Measurements from ENCODE around the gene SURF2. TPM values are rescaled to one million over a fixed set of nuclear protein-coding genes. Genes with fewer than 3 reads are reported as not detected.
A peak's percentile ranks its signal among the peaks of the same experiment; 100 is the strongest.

The SURF2 gene
- total RNA-seq, 1 experiment from 2014 or later, result 110 TPM

DNA sequence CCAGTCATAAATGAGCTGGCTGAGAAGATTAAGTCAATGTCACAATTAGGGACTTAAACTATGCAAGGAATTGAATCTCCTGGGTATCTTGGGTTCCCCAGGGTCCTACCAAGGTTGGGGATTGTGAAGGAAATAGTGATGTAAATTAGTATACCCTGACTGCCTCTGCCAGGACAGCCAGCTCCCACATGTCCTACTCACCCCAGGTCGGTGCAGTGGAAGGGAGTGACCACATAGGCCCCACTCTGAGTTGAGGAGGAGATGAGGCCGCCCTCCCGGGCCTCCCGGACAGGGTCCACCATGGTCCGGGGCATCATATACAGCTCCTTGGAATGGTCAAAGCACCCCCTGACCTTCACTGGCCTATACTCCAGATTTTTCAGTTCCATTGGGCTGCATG, 2.8 kb upstream of the SURF2 start:
- DNase-seq (ENCODE audit: low read depth), result no peak

GRCh38 chr9:133354766-133355165, 1.6 kb upstream of the SURF2 start:
- DNase-seq (ENCODE audit: low read depth), result no peak

- DNase-seq (ENCODE audit: low read depth), result no peak
Measured at GRCh38 chr9:133355881-133356357, 431 bp upstream of the SURF2 start.

GRCh38 chr9:133357656-133358055, 1.3 kb downstream of the SURF2 start:
- DNase-seq (ENCODE audit: low read depth), result no peak

DNA sequence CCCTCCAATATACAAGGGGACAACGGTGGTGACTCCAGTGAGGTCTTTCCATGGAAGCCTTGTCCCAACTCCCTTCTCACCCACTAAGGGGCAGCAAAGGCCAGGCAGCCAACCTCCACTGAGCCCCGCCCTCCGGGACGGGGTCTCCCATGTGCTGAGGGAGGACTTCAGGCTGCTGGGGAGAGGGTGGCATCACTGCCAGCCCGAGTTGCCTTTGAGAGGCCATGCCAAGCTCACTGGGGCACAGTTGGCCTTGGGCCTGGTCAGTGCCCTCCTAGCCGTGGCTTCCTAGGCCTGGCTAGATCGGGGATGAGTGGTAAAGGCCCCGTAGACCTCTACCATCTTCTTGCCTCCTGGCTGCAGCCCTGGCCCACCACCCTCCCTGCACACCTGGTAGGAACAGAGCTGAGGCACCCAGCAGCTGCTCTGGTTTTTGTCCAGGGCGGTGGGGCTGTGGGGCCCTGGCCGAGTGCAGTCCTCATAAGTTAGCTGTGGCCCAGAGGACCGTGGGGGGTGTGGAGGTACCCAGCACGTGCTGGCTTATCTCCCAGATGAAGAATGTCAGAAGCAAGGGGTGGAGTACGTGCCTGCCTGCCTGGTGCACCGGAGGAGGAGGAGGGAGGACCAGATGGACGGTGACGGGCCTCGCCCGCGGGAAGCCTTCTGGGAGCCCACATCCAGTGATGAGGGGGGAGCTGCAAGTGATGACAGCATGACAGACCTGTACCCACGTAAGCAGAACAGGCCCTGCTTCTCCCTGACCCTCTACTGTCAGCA, 3.2 kb downstream of the SURF2 start:
- no peak for DNase-seq (ENCODE audit: low read depth)

GRCh38 chr9:133360400-133361393, 4.3 kb downstream of the SURF2 start:
- no peak for DNase-seq (ENCODE audit: low read depth)

GRCh38 chr9:133361507-133362092, 5.2 kb downstream of the SURF2 start:
- DNase-seq (ENCODE audit: low read depth), result no peak

- DNase-seq (ENCODE audit: low read depth), result no peak
Measured at GRCh38 chr9:133362359-133363044, 6.2 kb downstream of the SURF2 start.

DNA sequence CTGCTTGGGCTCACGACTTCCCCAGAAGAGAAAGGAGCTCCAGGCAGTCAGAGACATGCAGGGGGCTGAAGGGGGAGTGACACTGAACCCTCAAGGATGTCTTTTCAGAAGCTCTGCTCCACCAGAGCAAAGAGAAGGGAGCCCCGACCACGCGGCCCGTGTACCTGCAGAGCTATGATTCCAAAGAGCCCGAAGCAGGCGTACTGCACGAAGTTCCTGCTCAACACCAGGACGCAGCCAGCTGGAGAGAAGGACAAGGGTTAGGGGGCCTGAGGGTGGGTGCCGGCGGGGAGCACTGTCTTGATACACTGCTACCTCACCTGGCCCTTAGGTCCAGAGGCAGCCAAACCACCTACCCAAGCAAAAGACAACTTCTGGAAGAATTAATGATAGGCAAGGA, 10.1 kb downstream of the SURF2 start:
- DNase-seq (ENCODE audit: low read depth), result no peak

DNA sequence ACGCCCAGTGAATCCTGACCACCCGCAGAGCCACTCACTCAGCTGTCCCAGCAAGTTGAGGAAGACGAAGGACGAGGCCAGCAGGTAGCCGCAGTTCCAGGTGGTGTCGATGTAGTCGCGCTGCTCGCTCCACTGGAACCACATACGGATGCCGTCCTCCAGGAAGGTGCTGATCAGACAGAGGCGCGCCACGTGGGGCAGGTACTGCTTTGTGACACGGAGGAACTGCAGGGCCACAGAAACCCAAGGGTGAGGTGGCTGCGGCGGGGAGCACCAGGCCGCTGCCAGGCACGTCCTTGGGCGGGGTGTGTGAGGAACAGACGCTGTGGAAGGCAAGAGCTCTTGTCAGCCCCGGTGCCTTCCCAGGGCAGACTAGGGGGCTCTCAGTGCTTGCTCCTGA, 10.9 kb downstream of the SURF2 start:
- DNase-seq (ENCODE audit: low read depth), result no peak

GRCh38 chr9:133367778-133368177, 11.4 kb downstream of the SURF2 start:
- no peak for DNase-seq (ENCODE audit: low read depth)

DNA sequence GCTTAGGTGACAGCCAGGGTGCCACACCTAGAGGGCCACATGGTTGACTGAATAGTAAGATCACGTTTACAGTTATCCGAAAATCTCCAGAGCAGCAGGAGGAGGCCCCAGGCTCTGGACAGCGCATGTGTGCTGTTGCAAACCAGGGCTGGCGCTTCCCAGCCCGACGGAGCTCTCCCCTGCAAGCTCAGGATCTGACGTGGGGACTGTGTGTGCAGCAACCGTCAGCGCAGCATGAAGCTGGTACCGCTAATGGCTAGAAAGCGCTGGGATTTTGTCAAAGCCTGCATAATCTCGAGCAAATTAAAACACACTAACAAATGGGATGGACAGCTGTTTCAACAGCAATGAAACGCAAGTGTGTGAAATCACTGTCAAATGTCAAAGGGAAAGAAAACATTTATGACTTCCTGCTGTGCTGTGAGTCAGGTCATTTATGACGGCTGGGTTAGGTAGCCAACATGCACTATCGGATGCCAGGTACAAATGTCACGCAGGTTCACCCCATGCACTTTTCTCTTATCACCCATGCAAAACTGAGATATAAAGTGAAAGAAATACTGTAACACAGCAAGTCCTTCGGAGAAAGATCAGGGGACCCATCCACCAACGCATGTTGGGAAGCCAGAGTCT, 12.0 kb downstream of the SURF2 start:
- DNase-seq (ENCODE audit: low read depth), result no peak

DNA sequence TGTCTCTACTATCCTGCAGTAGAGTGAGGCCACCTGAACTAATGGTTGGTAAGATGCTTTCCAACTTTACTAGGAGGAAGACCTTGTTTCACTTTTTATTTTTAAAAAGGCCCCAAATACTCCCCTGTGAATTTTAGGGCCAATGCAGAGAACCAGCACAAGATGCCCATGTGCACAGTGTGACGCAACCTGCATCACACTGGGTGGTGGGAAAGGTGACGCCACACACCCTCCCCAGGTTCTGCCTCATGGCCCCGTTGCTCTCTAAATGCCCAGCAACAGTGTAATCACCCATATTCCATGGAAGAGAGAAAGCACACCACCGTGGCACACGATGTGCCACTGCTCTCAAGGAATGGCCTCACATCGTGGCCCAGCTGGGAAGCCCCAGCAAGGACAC, 13.1 kb downstream of the SURF2 start:
- no peak for DNase-seq (ENCODE audit: low read depth)

GRCh38 chr9:133369933-133370332, 13.6 kb downstream of the SURF2 start:
- DNase-seq (ENCODE audit: low read depth), result no peak

- DNase-seq (ENCODE audit: low read depth), result no peak
Measured at GRCh38 chr9:133370685-133371084, 14.3 kb downstream of the SURF2 start.

- no peak for DNase-seq (ENCODE audit: low read depth)
Measured at GRCh38 chr9:133371261-133371711, 14.9 kb downstream of the SURF2 start.

DNA sequence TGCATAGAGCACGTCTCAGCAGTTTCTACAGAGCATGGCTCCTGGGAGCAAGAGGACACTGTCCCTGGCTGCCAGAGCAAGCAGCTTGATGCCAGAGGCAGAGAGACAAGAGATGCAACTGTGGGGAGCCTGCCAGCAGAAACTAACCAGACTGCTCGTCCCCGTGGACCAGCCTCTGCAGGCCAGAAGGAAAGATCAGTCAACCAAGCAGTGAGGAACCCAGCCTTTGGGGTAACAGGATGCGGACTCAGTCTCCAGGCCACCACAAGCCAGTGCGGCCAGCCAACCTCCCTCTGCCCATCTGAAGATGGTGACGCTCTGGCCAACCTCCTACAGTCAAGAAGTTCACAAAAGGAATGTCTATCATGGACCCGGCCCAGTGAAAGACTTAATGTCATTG, 15.8 kb downstream of the SURF2 start:
- no peak for DNase-seq (ENCODE audit: low read depth)

DNA sequence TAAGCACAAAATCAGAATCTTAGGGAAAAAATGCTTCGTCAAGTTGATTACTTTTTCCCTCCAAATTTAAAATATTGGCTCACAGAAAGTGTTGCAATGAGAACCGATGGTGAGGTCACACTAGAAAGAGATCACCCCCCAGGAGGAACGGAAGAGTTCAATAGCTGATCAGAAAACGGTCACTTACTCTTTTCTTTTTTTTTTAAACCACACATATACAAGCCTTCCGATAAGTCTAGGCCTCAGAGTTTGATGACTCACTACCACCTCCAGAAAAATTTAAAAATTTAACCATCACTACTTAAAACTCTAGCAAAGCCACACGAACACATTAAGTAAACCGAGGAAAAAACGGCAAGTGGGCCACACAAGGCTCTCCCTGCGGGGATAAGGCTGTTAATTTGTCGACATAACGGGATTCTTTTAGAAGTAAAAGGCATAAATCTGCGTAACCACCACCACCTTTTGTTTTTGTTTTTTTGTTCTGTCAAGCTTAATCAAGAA, 18.3 kb downstream of the SURF2 start:
- peak; percentile 49 for DNase-seq (ENCODE audit: low read depth)

DNA sequence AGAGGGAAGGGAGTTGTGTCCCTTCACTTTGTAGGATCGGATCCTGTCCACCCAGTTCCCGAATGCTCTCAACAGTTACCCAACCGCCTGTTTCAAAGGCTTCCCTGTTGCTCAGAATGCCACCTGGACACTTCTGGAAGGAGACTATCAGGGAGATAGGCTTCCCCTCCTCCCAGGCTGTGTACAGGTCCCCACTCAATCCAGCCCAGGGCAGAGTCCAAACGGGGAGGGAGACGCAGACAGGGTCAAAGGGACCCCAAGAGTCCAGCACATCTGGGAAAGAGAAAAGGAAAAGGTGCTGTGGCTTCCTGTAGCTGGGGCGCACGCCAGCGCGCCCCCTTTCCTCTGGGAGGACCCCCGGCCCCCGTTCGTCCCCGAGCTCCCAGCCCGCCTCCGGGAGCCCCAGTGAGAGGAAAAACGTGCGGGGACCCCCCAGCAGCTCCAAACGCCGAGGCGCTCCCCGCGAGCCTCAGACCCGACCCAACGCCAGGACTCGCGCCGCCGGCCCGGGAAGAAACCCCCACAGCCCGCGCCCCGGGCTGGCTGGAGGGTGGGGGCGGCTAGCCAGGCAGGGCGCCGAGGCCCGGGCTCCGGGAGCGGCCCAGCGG, 18.9 kb downstream of the SURF2 start:
- peak; percentile 36 for DNase-seq (ENCODE audit: low read depth)
